CD4-positive, CD25-positive, alpha-beta regulatory T cell (primary cell): ENCODE measurements around the gene PTPRN2. TPM values are rescaled to one million over a fixed set of nuclear protein-coding genes. Genes with fewer than 3 reads are reported as not detected.

Experiments used
- ATAC-seq, 2 donors: fragments of 150-1000 bp; cut with Tn5 transposase; one replicate each; pipeline ENCODE4 v1.10.0; 2021; ENCODE audit warnings: low read depth in 2 of 2, moderate number of reproducible peaks in 2 of 2, moderate library complexity in 1 of 2
- DNase-seq, 3 donors: peaks; one replicate each; pipeline versions ENCODE4 v3.0.0 to v3.0.0-alpha.2; 2012 to 2022; ENCODE audit warnings: mixed read lengths in 1 of 3
- H3K27ac ChIP-seq: one replicate; pipeline ENCODE4 v1.7.0; 2013; ENCODE audit warnings: mild to moderate bottlenecking, low read length; ENCODE audit not compliant: insufficient read depth, poor library complexity, severe bottlenecking
- H3K27me3 ChIP-seq: one replicate; pipeline ENCODE4 v1.7.0; 2013; ENCODE audit warnings: low read length; ENCODE audit not compliant: control insufficient read depth, insufficient read depth
- H3K36me3 ChIP-seq: one replicate; pipeline ENCODE4 v1.7.0; 2013; ENCODE audit warnings: mild to moderate bottlenecking, low read length, moderate library complexity; ENCODE audit not compliant: control insufficient read depth, insufficient read depth
- H3K4me1 ChIP-seq: 2 replicates; pipeline ENCODE4 v1.7.0; 2013; ENCODE audit warnings: mild to moderate bottlenecking, low read length; ENCODE audit not compliant: insufficient read depth, control insufficient read depth, poor library complexity, severe bottlenecking
- H3K4me3 ChIP-seq: one replicate; pipeline ENCODE4 v1.7.0; 2013; ENCODE audit warnings: low read depth, mild to moderate bottlenecking, low read length, moderate library complexity
- H3K9me3 ChIP-seq, 2 experiments: 1 replicate in 1 of 2; 2 replicates in 1 of 2; pipeline ENCODE4 v1.7.0; 2013; ENCODE audit warnings: low read length in 2 of 2, mild to moderate bottlenecking in 1 of 2, moderate library complexity in 1 of 2; ENCODE audit not compliant: control insufficient read depth in 2 of 2
- H3K27ac Mint-ChIP-seq, 3 donors: one replicate each; pipeline ENCODE4 v1.8.0; 2020 to 2022; ENCODE audit warnings: mild to moderate bottlenecking in 3 of 3, mixed read lengths in 3 of 3, moderate library complexity in 2 of 3
- H3K27me3 Mint-ChIP-seq: one replicate; pipeline ENCODE4 v1.8.0; 2022; ENCODE audit warnings: mild to moderate bottlenecking, mixed read lengths
- H3K36me3 Mint-ChIP-seq: one replicate; pipeline ENCODE4 v1.8.0; 2020; ENCODE audit warnings: mixed read lengths
- H3K4me1 Mint-ChIP-seq, 4 donors: one replicate each; pipeline ENCODE4 v1.8.0; 2020 to 2022; ENCODE audit warnings: mixed read lengths in 4 of 4, mild to moderate bottlenecking in 1 of 4
- H3K4me3 Mint-ChIP-seq, 4 donors: one replicate each; pipeline ENCODE4 v1.8.0; 2020 to 2022; ENCODE audit warnings: mild to moderate bottlenecking in 4 of 4, mixed read lengths in 4 of 4, moderate library complexity in 3 of 4
- H3K9me3 Mint-ChIP-seq, 7 donors: one replicate each; pipeline ENCODE4 v1.8.0; 2020 to 2022; ENCODE audit warnings: mixed read lengths in 7 of 7, mild to moderate bottlenecking in 3 of 7, moderate library complexity in 2 of 7
- polyA plus RNA-seq, 4 donors: library from polyadenylated mRNA; unstranded; fragments of 300-500 nt; fragmentation: Illumina TruSeq; gene quantifications; one replicate each; pipeline ENCODE4 v1.2.3, GENCODE V29; 2021
- total RNA-seq: library from RNA; stranded (reverse); gene quantifications from one replicate; pipeline ENCODE4 v1.2.3, GENCODE V29; 2022

The PTPRN2 gene
- total and polyA plus RNA-seq, 5 donors from 2014 or later, result 1.6 to 4.7 (median 2.7) TPM

GRCh38 chr7:157853789-157854065 is 733.9 kb downstream of the PTPRN2 start:
- Histone ChIP-seq H3K4me3 (no peak overlapping the region), H3K4me1 (peaks cover 9% of the 10 kb centered on the region), H3K27me3 (no peaks in the 10 kb centered on the region), H3K9me3 (no peaks in the 10 kb centered on the region), H3K27ac (no peak overlapping the region), H3K36me3 (no peaks in the 10 kb centered on the region)
- DNase-seq (no peak), ATAC-seq (no peak)
- Mint-ChIP-seq H3K4me1 (peaks cover 5 to 23% (median 12%) of the 10 kb centered on the region in 4 donors), H3K36me3 (no peaks in the 10 kb centered on the region), H3K9me3 (peaks cover 0 to 1% (median 0%) of the 10 kb centered on the region in 7 donors), H3K27ac (no peak overlapping the region), H3K27me3 (peaks cover 4% of the 10 kb centered on the region), H3K4me3 (no peak overlapping the region)

GRCh38 chr7:157853076-157853788 is 734.4 kb downstream of the PTPRN2 start:
- Mint-ChIP-seq H3K36me3 (no peaks in the 10 kb centered on the region), H3K27ac (no peak overlapping the region), H3K27me3 (peaks cover 4% of the 10 kb centered on the region), H3K4me3 (peak overlapping the region in 1 of 4 donors; percentile 32), H3K4me1 (peaks cover 5 to 23% (median 12%) of the 10 kb centered on the region in 4 donors), H3K9me3 (peaks cover 0 to 1% (median 0%) of the 10 kb centered on the region in 7 donors)
- H3K9me3 ChIP-seq, result no peaks in the 10 kb centered on the region
- no peaks in the 10 kb centered on the region for H3K27me3 ChIP-seq
- no peaks in the 10 kb centered on the region for H3K36me3 ChIP-seq
- no peak overlapping the region for H3K4me3 ChIP-seq
- H3K27ac ChIP-seq, result no peak overlapping the region
- ATAC-seq (no peak), DNase-seq (no peak)
- H3K4me1 ChIP-seq, result peaks cover 9% of the 10 kb centered on the region

DNA sequence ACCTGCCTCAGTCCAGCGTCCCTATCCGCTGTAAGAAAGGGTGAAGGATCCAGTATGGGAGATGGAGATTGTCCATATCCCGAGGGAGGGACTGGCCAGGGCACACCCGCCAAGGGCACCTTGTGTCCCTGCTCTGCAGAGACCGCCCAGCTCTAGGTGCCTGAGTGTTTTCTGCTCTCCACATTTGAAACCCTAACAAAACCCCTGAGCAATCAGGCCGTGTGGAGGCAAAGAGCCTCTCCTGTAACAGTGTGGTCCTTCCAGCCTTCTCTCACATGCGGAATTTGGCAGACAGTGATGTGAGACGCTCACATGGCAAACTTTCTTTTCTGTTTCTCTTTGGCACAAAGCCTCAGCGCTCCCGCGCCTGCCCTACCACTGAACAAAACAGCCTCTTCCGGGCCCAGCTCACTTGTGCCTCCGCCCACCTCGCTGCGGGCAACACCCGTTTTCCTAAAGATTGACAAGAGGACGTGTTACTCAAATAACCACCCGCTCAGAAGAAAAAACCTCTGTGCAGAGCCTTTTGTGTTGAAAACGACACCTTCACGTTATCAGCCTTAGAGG is 736.0 kb downstream of the PTPRN2 start:
- peak overlapping the region; percentile 47 to 88 (median 80) for H3K4me3 Mint-ChIP-seq
- Histone ChIP-seq H3K4me1 (peaks cover 9% of the 10 kb centered on the region), H3K4me3 (peak overlapping the region; percentile 79), H3K27me3 (no peaks in the 10 kb centered on the region), H3K36me3 (no peaks in the 10 kb centered on the region), H3K27ac (peak overlapping the region; percentile 57), H3K9me3 (no peaks in the 10 kb centered on the region)
- H3K27me3 Mint-ChIP-seq, result peaks cover 4% of the 10 kb centered on the region
- H3K9me3 Mint-ChIP-seq, result peaks cover 0 to 1% (median 0%) of the 10 kb centered on the region in 7 donors
- H3K36me3 Mint-ChIP-seq, result no peaks in the 10 kb centered on the region
- peak overlapping the region; percentile 93 to 97 (median 97) for H3K27ac Mint-ChIP-seq
- ATAC-seq (peak; percentile 90 to 93), DNase-seq (peak; percentile 13 to 95 (median 73))
- H3K4me1 Mint-ChIP-seq, result peaks cover 5 to 23% (median 12%) of the 10 kb centered on the region in 4 donors

DNA sequence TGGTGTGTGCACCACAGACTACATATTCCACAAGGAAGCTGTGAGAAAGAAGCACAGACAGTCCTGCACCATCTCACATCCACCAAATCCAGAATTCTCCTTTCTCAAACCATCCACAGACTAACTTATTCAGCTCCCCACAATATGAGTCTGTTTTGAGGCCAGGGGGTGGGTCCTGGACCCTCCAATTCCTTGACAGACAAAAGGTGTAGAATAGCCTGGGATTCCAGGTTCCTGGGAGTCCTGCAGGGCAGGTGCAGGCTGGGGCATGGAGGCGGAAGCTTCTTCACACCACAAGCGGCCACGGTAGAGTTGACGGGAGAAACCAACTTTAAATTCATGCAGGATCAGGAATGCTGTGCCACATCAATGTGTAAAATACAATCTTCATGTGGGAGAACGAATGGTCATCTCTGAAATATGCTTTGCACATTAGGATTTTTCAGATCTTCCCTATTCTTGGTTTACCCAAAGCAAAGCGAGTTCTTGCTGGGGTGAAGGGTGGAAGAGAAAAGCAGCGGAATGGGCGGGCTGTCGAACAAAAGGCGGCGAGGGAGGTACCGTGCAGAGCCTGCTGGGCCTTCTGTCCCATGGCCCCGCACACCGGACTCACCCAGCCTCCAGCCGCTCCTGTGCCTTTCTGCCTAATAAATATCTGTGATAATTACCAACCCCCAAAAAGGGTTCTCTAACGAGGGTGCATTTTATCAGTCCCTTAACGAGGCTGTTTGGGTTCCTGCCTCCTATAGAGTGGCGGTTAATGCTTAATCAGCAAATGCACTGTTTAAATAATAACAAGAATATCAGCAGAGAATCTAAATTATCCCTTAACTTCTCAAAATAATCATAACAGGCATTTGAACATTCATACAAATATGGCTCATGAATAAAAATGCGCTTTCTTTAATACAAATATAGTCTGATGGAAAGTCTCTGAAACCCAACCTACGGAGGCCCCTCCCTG is 736.9 kb downstream of the PTPRN2 start:
- DNase-seq, result no peak
- no peak for ATAC-seq
- Mint-ChIP-seq H3K27ac (peak overlapping the region; percentile 71 to 97 (median 93)), H3K9me3 (peaks cover 0 to 1% (median 0%) of the 10 kb centered on the region in 7 donors), H3K36me3 (no peaks in the 10 kb centered on the region), H3K4me1 (peaks cover 5 to 23% (median 12%) of the 10 kb centered on the region in 4 donors), H3K4me3 (peak overlapping the region in 2 of 4 donors; percentile 80 to 88), H3K27me3 (peaks cover 4% of the 10 kb centered on the region)
- Histone ChIP-seq H3K27me3 (no peaks in the 10 kb centered on the region), H3K4me3 (peak overlapping the region; percentile 79), H3K27ac (peak overlapping the region; percentile 57), H3K4me1 (peaks cover 9% of the 10 kb centered on the region), H3K9me3 (no peaks in the 10 kb centered on the region), H3K36me3 (no peaks in the 10 kb centered on the region)

DNA sequence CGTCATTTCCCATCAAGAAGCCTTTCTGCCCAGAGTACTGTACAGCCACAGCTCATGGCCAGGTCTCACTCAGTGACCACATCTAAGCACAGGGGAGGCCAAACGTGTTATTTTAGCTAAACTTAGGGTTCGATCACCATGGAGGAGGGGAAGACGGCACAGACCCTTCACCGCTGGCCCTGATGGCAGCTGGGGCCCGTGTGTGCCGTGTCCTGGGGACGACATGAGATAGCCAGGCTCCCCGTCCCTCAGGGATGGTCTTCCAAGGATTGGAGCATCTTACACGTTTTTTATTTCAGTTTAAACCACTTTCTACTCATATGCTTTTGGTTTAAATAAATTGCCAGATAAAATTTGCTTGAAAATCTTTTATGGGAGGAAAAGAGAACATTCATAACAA is 737.9 kb downstream of the PTPRN2 start:
- no peak overlapping the region for H3K27ac ChIP-seq
- no peaks in the 10 kb centered on the region for H3K27me3 ChIP-seq
- no peak overlapping the region for H3K4me3 ChIP-seq
- DNase-seq (no peak), ATAC-seq (no peak)
- Mint-ChIP-seq H3K27me3 (peaks cover 4% of the 10 kb centered on the region), H3K9me3 (peaks cover 0 to 1% (median 0%) of the 10 kb centered on the region in 7 donors), H3K4me1 (peaks cover 5 to 23% (median 12%) of the 10 kb centered on the region in 4 donors), H3K36me3 (no peaks in the 10 kb centered on the region), H3K4me3 (no peak overlapping the region), H3K27ac (peak overlapping the region in 2 of 3 donors; percentile 10 to 46)
- H3K36me3 ChIP-seq, result no peaks in the 10 kb centered on the region
- H3K9me3 ChIP-seq, result no peaks in the 10 kb centered on the region
- H3K4me1 ChIP-seq, result peaks cover 9% of the 10 kb centered on the region

- Mint-ChIP-seq H3K27me3 (peaks cover 4% of the 10 kb centered on the region), H3K27ac (peak overlapping the region in 1 of 3 donors; percentile 46), H3K4me1 (peaks cover 5 to 23% (median 12%) of the 10 kb centered on the region in 4 donors), H3K4me3 (no peak overlapping the region), H3K36me3 (no peaks in the 10 kb centered on the region), H3K9me3 (peaks cover 0 to 1% (median 0%) of the 10 kb centered on the region in 7 donors)
- peaks cover 9% of the 10 kb centered on the region for H3K4me1 ChIP-seq
- no peaks in the 10 kb centered on the region for H3K9me3 ChIP-seq
- H3K27me3 ChIP-seq, result no peaks in the 10 kb centered on the region
- ATAC-seq (no peak), DNase-seq (no peak)
- no peak overlapping the region for H3K4me3 ChIP-seq
- H3K27ac ChIP-seq, result no peak overlapping the region
- H3K36me3 ChIP-seq, result no peaks in the 10 kb centered on the region
Measured at GRCh38 chr7:157849341-157849596, 738.4 kb downstream of the PTPRN2 start.

- Histone ChIP-seq H3K9me3 (no peaks in the 10 kb centered on the region), H3K27me3 (no peaks in the 10 kb centered on the region), H3K27ac (no peak overlapping the region), H3K4me3 (no peak overlapping the region), H3K4me1 (peaks cover 9% of the 10 kb centered on the region), H3K36me3 (no peaks in the 10 kb centered on the region)
- H3K27me3 Mint-ChIP-seq, result peaks cover 4% of the 10 kb centered on the region
- DNase-seq, result no peak
- peaks cover 0 to 1% (median 0%) of the 10 kb centered on the region in 7 donors for H3K9me3 Mint-ChIP-seq
- H3K4me1 Mint-ChIP-seq, result peaks cover 5 to 23% (median 12%) of the 10 kb centered on the region in 4 donors
- ATAC-seq, result no peak
- no peak overlapping the region for H3K4me3 Mint-ChIP-seq
- no peak overlapping the region for H3K27ac Mint-ChIP-seq
- no peaks in the 10 kb centered on the region for H3K36me3 Mint-ChIP-seq
Measured at GRCh38 chr7:157848508-157849340, 738.9 kb downstream of the PTPRN2 start.
